MM.1S (cell line): ENCODE data around the gene HABP2.

ENCODE experiments used
- EZH2 ChIP-seq: fragments of 300-600 bp; sonication (generic); optimal IDR thresholded peaks from 2 replicates; pipeline ENCODE3; 2017; ENCODE audit warnings: low read depth, mild to moderate bottlenecking, antibody characterized with exemption, low read length, mixed read lengths
- EZH2phosphoT487 ChIP-seq: fragments of 300-600 bp; sonication (generic); IDR thresholded peaks from 2 replicates; pipeline ENCODE4 v1.6.1; 2018; ENCODE audit warnings: antibody characterized with exemption, low read length
- TF ChIP-seq, protein P1 (sequence below): fragments of 300-600 bp; sonication (generic); IDR thresholded peaks from 2 replicates; pipeline ENCODE4 v1.5.1; 2016; ENCODE audit warnings: antibody characterized with exemption, low read length, mixed read lengths

DNA sequence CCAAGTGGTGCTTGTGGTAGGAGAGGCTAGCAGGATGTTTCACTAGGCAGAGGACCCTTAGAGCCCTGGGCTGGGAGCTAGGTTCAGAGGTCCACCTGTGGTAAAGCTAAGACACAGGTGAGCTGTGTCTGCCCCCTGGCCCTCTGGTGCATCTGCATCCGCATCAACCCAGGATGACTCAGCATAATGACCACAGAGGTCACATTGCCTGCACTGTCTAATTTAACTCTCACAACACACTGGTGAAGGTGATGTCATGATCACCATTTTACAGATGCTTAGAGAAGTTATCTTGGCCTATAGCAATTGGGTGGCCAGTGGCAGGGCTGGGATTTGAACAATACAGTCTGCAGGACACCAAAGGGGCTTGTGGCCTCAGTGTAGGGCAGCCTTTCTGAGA lies 33.1 kb downstream of the HABP2 start:
- TF ChIP-seq, protein P1, sequence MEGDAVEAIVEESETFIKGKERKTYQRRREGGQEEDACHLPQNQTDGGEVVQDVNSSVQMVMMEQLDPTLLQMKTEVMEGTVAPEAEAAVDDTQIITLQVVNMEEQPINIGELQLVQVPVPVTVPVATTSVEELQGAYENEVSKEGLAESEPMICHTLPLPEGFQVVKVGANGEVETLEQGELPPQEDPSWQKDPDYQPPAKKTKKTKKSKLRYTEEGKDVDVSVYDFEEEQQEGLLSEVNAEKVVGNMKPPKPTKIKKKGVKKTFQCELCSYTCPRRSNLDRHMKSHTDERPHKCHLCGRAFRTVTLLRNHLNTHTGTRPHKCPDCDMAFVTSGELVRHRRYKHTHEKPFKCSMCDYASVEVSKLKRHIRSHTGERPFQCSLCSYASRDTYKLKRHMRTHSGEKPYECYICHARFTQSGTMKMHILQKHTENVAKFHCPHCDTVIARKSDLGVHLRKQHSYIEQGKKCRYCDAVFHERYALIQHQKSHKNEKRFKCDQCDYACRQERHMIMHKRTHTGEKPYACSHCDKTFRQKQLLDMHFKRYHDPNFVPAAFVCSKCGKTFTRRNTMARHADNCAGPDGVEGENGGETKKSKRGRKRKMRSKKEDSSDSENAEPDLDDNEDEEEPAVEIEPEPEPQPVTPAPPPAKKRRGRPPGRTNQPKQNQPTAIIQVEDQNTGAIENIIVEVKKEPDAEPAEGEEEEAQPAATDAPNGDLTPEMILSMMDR = no peak
- no peak for TF ChIP-seq EZH2phosphoT487
- TF ChIP-seq EZH2 = no peak
